GM18858 (cell line): ENCODE results near the gene ZNF536.
"Not testable (repeated sequence)": the region's sequence is repeated elsewhere in the genome, so short reads cannot be mapped to it uniquely, and the experiment has no call there.

Experiments used
- ATAC-seq: cut with Tn5 transposase; IDR thresholded peaks from one replicate; pipeline ENCODE4 v1.9.1; 2021; ENCODE audit not compliant: unreplicated experiment

Gene ZNF536

DNA sequence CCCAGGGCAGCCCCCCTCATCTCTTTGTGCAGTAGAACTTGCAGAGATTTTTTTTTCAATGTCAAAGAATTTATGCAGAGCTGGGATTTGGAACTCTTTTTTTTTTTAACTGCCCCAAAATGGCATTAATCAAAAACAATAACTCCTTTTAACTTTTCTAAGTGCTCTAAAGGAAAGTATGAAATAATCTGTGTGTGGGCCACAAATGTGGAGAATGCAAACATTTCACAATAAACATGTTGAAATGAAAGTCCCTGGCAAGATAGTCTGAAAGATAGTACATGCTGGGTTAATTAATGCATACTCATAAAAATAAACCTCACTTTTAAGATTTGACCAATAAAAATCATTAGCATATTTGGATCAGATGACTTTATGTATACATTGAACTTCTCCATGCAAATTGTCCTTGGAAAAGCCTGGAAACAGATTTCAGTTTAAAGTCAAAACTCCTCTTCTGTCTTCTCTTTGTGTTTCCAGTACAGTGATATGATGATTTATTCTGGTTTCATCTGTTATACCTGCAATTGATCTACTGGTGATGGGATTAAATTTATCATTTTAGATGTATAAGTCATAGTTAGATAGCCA lies 30.5 kb upstream of the ZNF536 start:
- no peak for ATAC-seq

DNA sequence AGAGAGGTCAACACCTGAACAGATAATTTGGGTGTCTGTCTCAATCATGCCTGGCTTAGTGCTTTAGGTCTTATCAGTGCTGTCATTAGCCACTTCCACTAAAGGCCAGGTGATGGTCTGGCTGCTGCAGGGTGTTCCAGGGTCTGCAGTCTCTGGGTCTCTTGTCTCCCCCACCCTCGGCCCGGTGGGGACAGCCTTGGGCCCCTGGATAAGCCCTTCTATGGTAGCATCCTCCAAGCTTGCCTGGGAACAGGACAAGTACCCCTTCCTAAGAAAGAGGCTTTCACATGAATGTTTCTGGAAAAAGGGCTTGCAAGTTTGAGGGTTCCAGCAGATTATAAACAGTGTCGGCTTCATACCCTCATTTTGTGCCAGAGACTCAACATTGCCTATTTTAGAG lies 29.3 kb upstream of the ZNF536 start:
- no peak for ATAC-seq

DNA sequence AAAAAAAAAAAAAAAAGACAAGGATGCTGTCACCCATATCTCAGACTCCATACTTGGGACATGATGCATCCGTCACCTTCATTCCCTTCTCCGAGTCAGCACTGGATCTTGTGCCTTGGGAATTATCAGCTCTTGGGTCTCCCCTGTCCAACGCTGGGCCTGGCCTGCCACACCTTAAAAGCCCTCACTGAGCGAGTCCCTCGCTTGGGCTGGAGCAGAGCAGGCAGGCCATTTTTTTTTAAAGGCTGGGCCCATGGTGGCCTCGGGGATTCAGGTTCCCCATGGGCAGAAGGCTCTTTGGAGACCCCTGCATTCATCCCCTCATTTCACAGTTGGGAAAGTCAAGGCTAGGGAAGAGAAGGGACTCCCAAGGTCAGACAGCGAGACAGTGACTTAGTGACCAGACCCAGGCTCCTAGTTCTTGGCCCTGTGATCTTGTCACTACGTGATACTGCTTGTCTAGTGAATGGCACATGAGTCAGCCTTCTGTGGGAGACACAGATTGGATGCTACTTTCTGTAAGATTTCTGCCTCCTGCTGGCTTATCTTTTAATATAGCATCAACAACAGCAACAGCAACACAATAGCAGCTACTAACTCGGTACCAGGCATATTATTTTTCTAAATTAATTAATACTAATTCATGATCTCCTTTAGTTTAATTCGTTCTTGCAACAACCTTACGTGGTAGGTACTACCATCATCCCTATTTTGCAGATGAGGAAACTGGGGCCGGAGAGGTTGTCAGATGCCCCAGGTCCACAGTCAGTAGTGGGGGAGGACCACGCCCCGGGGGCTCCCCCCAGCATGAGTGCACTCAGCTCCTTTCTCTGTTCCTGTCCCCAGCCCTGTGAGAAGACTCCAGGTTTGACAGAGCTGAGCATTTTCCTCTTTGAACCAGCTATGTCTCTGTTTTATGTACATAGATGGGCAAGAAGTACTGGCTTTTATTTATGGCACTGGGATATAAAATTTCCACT lies 27.4 kb upstream of the ZNF536 start:
- ATAC-seq = no peak

DNA sequence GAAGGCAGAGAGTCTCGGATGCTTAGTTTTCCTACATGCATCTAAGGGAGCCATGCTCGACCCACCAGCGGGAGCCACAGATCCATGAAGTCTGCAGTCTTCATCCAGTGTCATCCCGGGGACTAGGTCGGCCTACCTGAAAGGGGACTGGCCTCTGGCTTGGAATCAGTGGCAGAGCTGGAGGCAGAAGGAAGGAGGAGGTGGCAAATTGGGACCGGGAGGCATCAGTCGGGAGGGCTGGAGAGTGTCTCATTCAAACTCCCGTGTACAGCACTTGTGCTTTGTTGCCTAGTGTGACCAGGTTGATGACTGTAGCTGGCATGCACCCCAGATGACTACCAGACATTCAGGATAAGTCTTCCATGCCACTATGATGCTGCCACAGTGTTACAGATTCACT lies 26.5 kb upstream of the ZNF536 start:
- no peak for ATAC-seq

DNA sequence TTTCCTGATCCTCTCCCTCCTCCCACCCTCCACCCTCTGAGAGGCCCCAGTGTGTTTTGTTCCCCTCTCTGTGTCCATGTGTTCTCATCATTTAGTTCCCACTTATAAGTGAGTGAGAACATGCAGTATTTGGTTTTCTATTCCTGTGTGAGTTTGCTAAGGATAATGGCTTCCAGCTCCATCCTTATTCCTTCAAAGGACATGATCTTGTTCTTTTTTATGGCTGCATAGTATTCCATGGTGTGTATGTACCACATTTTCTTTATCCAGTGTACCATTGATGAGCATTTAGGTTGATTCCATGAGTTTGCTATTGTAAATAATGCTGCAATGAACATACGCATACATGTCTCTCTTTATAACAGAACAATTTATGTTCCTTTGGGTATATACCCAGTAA lies 25.7 kb upstream of the ZNF536 start:
- not testable (repeated sequence) for ATAC-seq

DNA sequence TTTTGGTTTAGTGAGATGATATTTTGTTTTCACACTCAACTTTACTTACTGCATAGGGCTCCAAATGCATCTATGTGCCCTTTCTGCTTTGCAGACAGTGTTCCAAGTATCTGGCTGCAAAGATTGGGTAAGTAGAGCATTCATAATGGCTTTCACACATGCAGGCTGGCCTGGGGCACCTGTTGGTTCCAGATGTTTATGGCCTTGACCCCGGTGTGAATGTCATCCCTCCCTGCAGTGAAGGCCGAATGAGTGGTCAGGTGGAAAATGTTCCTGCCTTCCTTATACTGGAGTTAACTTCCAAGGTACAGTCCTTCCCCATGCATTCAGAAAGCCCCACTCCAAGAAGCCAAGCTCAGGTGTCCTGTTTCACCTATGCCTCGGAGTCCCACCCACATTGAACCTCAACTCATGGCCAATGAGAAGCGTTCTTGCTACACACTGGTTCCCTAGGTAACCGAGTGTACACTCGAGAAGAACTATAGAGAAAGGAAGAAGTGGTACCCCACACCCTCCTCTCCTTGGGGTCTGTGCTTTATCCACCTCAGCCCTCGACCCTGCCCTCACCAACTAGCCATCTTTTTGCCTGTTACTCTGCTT lies 23.0 kb upstream of the ZNF536 start:
- no peak for ATAC-seq

DNA sequence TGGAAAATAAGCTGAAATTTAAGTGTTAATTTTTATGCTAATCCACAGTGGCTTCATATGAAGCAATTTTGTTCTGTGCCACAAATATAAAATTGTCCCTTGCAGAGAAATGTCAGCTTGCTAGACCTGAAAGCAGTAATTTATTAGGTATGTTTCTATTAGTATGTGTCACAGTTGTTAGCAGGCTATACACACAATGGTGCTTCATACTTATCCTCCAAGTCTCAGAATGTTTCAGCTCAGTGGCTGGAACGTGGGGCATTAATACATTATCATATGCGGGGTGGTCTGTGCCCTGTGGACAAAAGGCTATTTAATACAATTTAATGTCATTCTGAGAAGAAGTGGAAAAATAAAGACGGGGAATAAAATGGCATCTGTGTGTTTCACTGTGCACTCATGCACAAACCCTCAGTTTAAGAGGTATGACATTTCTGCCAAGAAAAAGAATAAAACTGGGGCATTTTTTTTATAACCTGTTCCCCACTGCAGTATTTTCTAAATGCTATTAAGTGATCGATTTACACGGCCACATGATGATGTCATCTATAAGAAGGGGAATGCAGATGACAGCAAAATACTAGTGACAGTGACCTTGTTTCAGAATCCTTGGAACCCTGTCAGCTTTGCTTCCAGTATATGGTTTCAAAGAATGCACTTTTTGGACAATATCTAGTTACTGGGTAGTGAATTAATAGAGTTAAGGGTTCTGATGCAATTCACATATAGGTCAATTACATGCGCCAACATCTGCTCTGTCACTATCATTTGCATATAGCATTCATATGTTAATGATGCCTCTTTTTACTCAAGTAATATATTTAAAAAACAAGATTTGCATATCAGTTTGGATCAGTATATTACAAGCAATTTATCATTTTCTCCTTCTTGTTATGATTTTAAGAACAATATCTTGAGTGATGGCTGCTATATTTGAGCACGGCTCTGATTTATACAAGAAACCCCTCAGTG lies 21.2 kb upstream of the ZNF536 start:
- no peak for ATAC-seq

DNA sequence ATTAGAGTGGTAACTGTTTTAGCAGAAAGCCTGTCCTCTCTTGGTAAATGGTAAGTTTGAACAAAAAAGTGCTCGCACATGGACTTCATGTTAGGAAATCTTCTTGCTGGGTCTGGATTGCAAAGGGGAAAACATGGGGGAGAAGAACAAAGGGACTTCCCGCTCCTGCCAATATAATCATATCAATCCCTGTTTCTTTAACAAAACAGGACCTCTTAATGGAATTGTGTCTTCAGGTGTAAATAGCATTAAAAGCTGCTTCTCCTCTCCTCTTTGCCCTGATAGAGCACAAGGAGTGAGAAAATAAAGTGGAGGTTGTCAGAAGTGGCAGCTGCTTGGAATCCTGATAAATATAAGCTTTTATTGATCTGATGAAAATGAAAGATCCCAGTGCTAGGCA lies 20.4 kb upstream of the ZNF536 start:
- ATAC-seq = no peak

DNA sequence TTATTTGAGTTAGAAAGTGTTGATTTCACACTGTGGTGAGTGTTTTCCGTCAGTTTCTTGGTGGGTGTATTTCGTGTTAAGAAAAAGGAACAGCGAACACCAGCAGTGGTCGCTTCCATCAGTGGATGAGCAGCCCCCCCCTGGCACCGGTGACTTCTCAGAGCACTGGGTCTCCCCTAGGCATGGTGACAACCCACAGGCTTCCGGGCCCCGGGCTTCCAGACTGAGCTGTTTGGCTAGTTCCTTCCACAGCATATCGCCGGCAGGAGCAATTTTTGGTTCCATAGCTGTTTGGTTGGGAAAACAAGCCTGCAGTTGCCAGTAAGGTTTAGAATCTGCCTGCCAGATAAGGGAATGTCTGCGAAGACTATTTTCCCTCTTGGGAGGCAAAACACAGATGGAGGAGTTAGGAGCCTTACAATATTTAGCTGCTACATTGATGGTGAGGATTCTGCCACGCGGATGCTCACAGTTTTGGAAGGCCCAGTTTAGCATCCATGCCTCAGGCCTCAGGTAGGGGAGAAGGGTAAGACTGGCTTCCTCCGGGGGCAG lies 18.7 kb upstream of the ZNF536 start:
- no peak for ATAC-seq

DNA sequence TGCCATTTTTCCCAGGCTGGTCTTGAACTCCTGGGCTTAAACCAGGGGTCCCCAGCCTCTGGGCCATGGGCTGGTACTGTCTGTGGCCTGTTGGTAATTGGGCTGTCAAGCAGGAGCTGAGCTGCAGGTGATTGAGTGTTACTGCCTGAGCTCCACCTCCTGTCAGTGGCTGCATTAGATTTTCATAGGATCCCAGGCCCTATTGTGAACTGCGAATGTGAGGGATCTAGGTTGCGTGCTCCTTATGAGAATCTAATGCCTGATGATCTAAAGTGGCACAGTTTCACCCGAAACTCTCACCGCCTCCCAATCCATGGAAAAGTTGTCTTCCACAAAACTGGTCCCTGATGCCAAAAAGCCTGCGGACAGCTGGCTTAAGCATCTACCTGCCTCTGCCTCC lies 16.6 kb upstream of the ZNF536 start:
- no peak for ATAC-seq

DNA sequence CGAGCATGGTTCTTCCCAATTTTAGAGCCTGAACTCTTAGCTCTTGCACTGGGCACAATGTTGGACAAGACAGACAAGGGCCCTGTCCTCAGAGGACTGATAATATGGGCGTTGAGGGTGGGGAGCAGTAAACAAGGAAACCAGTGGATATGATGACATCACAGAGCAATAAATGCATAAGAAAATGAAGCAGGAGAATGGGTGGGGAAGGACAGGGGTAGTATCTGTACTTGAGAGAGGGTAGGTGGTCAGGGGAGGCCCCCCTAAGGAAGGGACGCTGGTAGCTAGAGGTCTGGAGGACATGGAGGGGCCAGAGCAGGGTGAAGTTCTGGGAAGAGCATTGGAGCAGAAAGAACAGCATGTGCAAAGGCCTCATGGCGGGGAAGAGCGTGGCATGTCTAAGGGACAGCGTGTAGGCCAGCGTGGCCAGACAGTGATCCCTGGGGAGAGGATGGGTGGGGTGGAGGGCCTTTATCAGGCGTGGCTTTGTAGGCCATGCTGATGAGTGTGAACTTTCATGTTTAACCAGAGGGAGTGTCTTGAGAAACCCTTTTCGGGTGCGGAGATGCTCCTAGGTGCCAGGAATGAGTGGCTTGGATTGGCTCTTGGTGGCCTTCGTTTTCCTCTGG lies 15.1 kb upstream of the ZNF536 start:
- no peak for ATAC-seq

DNA sequence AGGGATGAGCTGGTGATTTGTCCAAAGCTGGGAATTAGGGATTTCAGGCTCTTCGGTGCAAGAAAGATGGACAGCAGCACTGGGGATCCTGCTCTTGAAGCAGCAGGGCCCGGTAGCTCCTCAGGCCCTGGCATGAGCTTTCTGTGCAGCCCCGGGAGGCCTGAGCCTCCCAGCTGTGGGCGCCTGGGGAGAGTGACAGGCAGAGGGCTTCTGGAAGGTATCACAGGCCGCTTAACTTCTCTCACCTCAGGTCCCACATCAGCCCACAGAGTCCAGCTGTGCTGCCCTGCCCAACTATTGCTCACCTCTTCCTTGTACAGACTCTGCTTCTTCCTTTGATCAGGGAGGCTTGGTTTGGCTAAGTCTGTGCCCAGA lies 14.6 kb upstream of the ZNF536 start:
- no peak for ATAC-seq

DNA sequence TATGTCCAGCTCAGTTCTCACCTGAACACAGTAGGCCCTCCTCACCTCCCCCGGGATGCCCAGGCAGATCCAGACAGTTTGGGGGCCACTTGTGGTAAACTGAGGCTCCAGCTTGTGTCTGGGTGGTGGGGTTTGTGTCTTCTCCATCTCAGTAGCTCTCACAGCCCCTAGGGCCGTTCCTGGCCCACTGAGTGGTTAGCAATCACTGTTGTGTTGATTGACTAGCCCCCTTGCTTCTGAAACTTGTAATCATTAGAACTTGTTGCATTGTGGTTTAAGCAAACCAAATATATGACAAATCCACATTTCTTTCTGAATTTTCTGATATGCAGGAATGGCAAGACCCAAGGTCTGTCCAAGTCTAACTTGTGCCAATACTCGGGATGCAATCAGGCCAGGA lies 13.9 kb upstream of the ZNF536 start:
- no peak for ATAC-seq

DNA sequence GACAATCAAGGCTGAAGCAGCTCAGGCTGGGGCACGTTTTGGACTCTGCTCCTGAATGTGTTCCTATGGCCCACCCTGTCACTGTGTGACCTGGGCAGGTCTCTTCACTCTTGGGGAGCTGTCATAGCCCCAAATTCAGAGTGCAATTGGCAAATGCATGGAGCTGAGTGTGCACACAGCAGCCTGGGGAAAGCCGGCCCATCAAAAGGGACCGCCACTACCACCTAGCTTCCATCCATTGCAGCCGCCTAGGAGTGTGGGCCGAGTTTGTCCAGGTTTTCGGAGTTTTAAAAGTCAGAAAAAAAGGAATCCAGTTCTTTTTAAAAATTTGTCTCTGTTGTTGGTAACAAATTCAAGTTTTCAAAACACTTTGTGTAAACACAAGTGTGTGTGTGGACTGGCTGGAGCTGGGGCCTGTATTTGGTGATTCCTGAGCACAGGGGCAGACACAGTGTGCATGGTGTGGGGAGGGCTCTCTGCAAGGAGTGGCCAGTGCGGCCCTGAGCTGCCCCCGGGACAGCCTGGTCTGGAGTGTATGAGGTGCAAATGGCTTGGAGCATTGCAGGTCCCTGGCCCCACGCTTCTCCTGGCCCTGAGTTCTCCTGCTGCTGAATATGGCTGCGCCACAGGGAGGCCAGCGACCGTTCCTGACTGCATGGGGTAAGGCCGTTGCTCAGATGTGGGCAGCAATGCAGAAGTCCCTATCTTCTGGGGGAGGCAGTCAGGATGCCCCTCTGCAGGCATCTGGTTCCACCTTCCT lies 13.2 kb upstream of the ZNF536 start:
- no peak for ATAC-seq

DNA sequence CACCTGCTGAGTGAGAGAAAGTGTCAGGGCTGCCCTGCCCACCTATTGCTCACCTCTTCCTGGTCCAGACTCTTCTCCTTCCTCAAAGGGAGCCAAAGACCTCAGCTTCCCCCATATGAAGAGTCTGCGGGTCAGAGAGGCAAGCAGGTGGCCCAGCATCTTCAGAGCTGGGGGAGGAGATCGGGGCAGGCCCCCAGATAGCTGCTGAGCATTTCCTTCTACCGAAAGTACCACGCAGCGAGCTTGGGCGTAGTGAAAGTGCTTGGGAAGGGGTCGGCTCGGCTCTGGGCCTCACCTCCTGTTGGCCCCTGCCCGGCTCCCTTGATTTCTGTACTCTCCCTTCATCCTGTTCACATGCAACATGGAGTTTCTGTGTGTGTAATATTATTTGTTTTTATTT lies 12.2 kb upstream of the ZNF536 start:
- no peak for ATAC-seq

DNA sequence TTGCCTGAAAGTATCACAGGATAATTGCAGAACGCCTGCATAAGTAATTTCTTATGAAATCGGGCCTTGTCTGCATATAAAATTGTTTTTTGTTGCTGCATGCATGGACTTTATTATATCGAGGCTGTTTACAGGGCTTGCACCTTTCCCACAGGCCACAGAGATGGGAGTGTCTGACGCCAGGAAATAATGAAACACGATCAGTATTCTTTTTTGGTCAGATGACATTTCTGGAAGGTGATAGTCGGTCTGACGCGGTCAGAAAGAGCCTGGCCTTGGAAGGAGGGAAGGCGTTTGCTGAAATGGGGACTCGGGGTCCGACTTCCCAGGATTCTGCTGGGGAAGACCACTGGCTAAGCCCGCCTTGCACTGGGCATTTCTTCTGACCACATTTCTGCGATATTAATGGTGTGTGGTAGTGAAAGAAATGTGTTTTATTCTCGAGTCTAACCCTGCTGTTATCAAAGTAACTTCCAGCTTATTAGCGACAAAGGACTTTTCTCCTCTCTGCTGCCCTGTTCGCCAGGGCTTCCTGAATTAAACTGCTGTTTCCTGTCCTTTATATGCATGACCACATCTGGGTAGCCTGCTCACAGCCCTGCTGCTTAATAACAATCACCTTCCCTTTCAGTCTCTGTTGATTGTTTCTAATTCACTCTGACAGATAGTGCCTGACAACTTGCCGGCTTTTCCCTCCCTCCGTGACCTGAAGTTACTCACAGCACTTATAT lies 11.6 kb upstream of the ZNF536 start:
- no peak for ATAC-seq

DNA sequence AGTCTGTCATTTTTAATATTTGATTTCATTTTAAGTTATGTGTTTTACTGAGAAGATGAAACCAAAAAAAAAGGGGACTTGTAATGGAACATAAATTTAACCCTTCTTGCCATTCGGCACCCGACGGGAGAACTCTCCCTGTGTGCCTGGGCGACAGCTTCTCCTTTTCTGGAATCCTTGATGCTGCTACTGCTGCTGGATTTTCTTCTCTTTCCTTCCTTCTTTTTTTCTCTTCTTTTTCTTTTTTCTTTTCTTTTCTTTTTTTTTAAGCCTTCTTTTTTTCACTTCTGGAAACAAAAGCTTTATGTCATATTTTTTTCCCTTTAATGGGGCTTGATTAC lies 11.1 kb upstream of the ZNF536 start:
- no peak for ATAC-seq

DNA sequence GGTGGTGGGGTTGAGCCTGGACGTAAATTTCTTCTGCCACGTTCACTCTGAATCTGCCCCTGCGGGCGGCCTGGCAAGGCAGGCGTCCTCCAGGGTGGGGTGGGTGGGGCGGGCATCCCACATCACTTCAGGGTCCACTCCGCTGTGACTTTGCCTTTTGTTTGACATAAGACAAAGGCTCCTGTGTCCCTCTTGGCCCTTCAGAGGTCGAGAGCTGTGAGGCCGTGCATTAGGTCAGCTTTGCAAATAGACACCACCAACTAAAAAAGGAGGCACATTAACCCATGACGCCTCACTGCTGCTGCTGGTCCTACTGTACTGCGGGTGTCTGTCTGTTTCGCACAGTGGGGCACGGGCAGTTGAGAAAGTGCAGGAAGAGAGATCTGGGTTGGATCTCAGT lies 10.5 kb upstream of the ZNF536 start:
- no peak for ATAC-seq

DNA sequence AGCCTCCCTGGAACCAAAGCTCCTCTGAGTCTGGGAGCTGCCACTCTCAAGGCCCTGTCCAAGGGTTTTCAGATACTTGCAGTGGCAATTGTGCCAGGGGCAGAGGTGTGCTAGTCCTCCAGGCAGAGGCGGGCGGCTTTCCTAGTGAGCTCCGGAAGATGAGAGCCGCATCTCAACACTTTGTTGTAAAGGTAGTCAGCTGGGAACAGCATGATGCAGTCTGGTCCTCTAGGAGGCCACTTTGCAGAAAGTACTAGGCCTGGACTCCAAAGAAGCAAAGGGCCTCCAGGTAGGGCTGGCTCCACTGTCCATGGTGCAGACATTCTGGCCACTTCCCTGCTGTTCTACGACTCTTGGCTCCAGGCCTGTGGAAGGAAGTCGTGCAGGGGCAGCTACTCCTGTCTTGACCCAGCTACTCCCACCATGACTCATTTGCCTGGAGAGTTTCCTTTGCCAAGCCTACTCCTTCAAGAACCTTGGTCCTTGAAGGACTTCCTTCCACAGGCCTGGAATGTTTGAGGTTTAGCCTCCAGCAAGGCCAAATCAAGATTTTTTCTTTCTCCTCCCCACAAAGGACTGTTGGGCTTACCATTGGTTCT lies 9.9 kb upstream of the ZNF536 start:
- no peak for ATAC-seq
